ENCODE measurements around the gene UBE2J2. TPM values are rescaled to one million over a fixed set of nuclear protein-coding genes. Genes with fewer than 3 reads are reported as not detected.
A peak's percentile ranks its signal among the peaks of the same experiment; 100 is the strongest.

The UBE2J2 gene
- total RNA-seq, 6 experiments from 2014 or later, result 56.2 to 67.9 (median 61.1) TPM

DNA sequence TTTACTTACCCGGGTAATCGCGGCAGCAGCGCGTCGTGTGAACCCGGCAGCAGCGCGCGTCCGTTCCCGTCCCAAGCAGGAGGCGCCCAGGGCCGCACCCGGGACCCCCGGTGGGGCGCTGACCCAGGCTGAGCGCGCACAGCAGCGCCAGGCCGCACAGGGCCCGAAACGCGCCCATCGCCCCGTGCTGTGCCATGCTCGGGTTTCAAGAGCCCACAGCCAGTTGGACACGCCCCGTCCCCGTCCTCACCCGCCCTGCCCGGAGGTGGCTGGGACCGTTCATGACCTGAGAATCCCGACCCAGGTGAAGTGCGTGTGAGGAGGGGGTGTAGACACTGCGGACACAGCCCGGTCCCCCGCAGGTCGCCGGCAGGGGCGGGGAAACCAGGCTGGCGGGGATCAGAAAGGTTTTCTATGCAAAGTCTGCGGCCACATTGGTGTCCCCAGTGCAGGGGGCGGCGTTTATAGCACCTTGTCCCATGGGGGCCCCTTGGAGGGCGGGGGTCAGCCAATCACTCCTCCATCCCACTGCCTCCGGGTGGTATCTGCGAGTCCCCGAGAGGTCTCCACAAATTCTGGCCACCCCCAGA is 67.2 kb downstream of the UBE2J2 start, which contains the start of gene TNFRSF18:
Gene TNFRSF18, minus strand, starts transcription at position 217 of the 590 bp plus-strand sequence. Its CDS starts 21 bp downstream, at position 196.
- no peaks in the 10 kb centered on the region for H3K36me3 Mint-ChIP-seq (ENCODE audit: low read depth)
- no peaks in the 10 kb centered on the region for H3K9me3 Mint-ChIP-seq
- H3K27ac Mint-ChIP-seq, result no peak within 1 kb of the TSS
- H3K4me1 Mint-ChIP-seq (ENCODE audit: low read depth), result peaks cover 13% of the 10 kb centered on the region
- TF ChIP-seq, protein P1, sequence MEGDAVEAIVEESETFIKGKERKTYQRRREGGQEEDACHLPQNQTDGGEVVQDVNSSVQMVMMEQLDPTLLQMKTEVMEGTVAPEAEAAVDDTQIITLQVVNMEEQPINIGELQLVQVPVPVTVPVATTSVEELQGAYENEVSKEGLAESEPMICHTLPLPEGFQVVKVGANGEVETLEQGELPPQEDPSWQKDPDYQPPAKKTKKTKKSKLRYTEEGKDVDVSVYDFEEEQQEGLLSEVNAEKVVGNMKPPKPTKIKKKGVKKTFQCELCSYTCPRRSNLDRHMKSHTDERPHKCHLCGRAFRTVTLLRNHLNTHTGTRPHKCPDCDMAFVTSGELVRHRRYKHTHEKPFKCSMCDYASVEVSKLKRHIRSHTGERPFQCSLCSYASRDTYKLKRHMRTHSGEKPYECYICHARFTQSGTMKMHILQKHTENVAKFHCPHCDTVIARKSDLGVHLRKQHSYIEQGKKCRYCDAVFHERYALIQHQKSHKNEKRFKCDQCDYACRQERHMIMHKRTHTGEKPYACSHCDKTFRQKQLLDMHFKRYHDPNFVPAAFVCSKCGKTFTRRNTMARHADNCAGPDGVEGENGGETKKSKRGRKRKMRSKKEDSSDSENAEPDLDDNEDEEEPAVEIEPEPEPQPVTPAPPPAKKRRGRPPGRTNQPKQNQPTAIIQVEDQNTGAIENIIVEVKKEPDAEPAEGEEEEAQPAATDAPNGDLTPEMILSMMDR (IDR thresholded peaks at IDR 0.05), result no peak
- no peaks in the 10 kb centered on the region for H3K27me3 Mint-ChIP-seq (ENCODE audit: insufficient read depth)
- no peak for DNase-seq
- H3K4me3 Mint-ChIP-seq, result no peak within 1 kb of the TSS

DNA sequence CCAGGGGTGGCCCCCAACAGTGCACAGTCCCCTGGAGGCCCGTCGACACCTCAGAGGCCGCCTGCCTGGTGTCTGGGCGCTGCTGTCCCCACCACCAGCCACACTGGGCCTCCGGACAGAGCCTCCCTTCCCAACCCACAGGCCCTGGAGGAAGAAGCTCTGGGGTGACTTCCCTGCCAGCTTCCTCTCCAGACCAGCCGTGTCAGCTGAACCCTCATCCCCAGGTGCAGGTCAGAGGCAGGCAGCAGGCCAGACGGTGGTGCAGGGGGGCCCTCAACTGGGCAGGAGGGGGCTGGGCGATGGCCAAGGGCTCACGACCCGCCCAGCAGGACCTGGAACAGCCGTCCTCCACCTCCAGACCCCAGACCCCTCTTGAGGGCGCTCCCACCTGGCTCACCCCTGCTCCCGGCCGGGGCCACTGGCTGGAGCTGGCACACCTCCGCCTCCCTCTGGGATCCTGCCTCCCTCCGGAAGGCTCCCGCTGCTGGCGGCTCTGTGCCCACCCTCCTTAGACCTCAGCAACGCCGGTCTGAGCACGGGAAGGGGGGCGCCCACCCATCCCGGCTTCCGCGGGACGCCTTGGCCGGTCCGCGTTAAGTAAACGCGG is 67.8 kb downstream of the UBE2J2 start:
- peaks cover 13% of the 10 kb centered on the region for H3K4me1 Mint-ChIP-seq (ENCODE audit: low read depth)
- no peak overlapping the region for H3K27ac Mint-ChIP-seq
- no peaks in the 10 kb centered on the region for H3K36me3 Mint-ChIP-seq (ENCODE audit: low read depth)
- no peaks in the 10 kb centered on the region for H3K27me3 Mint-ChIP-seq (ENCODE audit: insufficient read depth)
- H3K9me3 Mint-ChIP-seq, result no peaks in the 10 kb centered on the region
- no peak overlapping the region for H3K4me3 Mint-ChIP-seq
- no peak for DNase-seq
- TF ChIP-seq, protein P1 (IDR thresholded peaks at IDR 0.05), result no peak

DNA sequence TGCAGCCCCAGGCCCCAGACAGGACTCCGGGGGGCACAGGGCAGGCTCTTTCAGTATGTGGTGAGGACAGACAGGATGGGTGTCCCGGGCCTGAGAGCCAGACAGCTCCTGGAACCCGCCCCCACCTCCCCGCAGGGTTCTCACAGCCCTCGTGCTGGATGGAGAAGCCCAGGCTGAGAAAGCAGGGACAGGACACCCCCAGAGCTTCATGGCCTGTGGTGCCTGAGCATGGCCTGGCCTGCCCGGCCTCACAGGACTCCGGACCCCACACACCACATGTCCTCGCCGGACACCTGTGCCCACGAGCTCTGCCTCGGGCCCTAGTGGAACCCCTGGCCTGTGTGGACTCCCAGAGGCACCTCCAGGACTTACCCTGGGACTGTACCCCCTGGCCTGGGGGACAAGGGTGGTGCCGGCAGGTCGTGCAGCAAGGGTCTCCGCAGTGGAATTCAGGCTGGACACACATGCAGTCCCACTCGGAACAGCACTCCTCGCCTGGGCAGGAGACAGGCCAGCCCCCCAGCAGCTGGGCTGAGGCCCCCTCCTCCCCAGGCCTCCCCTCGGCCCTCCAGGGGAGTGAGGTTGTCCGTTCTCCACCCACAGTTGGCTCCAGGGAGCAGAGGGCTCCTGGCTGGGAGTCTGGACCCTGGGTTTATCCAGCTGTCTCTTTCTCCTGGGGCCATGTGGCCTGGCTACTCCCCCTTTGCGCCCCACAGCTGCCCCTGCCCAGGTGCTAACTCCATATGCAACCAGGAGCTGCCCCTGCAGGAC is 68.5 kb downstream of the UBE2J2 start:
- H3K27ac Mint-ChIP-seq, result no peak overlapping the region
- no peaks in the 10 kb centered on the region for H3K27me3 Mint-ChIP-seq (ENCODE audit: insufficient read depth)
- H3K9me3 Mint-ChIP-seq, result no peaks in the 10 kb centered on the region
- H3K36me3 Mint-ChIP-seq (ENCODE audit: low read depth), result no peaks in the 10 kb centered on the region
- no peak overlapping the region for H3K4me3 Mint-ChIP-seq
- TF ChIP-seq, protein P1 (IDR thresholded peaks at IDR 0.05), result no peak
- no peak for DNase-seq
- peaks cover 13% of the 10 kb centered on the region for H3K4me1 Mint-ChIP-seq (ENCODE audit: low read depth)

DNA sequence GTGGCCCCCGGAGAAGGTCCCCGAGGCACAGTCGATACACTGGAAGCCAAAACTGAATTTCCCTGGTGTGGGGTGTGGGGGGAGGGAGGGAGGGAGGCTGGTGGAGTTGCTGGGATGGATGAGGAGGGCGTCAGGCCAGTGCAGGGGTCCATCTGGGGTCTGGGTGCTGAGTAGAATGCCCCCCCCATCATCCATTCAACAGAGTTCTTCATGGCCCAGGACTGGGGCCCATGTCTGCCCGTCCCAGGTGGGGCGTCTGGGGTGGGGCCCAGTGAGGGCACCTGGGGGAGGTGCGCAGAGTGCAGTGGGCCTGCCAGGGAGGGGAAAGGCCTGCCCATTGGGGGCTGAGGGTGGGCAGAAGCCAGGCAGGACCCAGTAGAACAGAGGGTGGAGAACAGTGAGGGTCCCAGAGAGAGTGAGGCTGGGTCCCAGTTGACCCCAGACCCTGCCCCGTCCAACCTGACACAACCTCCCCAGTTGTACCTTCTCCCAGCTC is 69.2 kb downstream of the UBE2J2 start:
- no peak overlapping the region for H3K4me3 Mint-ChIP-seq
- H3K27me3 Mint-ChIP-seq (ENCODE audit: insufficient read depth), result no peaks in the 10 kb centered on the region
- H3K36me3 Mint-ChIP-seq (ENCODE audit: low read depth), result no peaks in the 10 kb centered on the region
- no peak for DNase-seq
- H3K9me3 Mint-ChIP-seq, result no peaks in the 10 kb centered on the region
- TF ChIP-seq, protein P1 (IDR thresholded peaks at IDR 0.05), result no peak
- peaks cover 13% of the 10 kb centered on the region for H3K4me1 Mint-ChIP-seq (ENCODE audit: low read depth)
- H3K27ac Mint-ChIP-seq, result no peak overlapping the region

Small RNA genes lying within 50 kb of the gene (microRNA-seq; reads per million reads assigned to microRNA genes)
- gene MIR6726 (20.1 reads per million, percentile 26 among the genes with 10 or more reads in this experiment), gene MIR6727 (4.6 reads per million)

Other genes starting within 250 kb of the UBE2J2 start
- gene RNF223, start 199.5 kb downstream of the UBE2J2 start, total RNA-seq (2021; fragmentation: NEBNext Ultra II Directional; extraction: Animal tissue kit (Norgen Biotek cat#: 25700)), result not detected
- 10 to 100 TPM in 1 of 6 experiments, 1 to 10 TPM in 5; 8.7 to 10.3 (median 9.6) TPM for gene C1orf159, start 157.8 kb downstream of the UBE2J2 start, total RNA-seq (2021; fragmentation: NEBNext Ultra II Directional; extraction: Animal tissue kit (Norgen Biotek cat#: 25700))
- not detected for gene TTLL10, start 100.0 kb downstream of the UBE2J2 start, total RNA-seq (2021; fragmentation: NEBNext Ultra II Directional; extraction: Animal tissue kit (Norgen Biotek cat#: 25700))
- not detected for gene TNFRSF18, start 67.3 kb downstream of the UBE2J2 start, total RNA-seq (2021; fragmentation: NEBNext Ultra II Directional; extraction: Animal tissue kit (Norgen Biotek cat#: 25700))
- gene TNFRSF4, start 59.7 kb downstream of the UBE2J2 start, total RNA-seq (2021; fragmentation: NEBNext Ultra II Directional; extraction: Animal tissue kit (Norgen Biotek cat#: 25700)), result under 1 TPM in 1 of 6 experiments, not detected in 5; 0.17 TPM
- gene SDF4, start 41.9 kb downstream of the UBE2J2 start, total RNA-seq (2021; fragmentation: NEBNext Ultra II Directional; extraction: Animal tissue kit (Norgen Biotek cat#: 25700)), result 100 to 1,000 TPM; 182 to 231 (median 196) TPM
- 10 to 100 TPM; 24.5 to 35.7 (median 25.8) TPM for gene B3GALT6, start 41.6 kb downstream of the UBE2J2 start, total RNA-seq (2021; fragmentation: NEBNext Ultra II Directional; extraction: Animal tissue kit (Norgen Biotek cat#: 25700))
- gene C1QTNF12, start 27.1 kb downstream of the UBE2J2 start, total RNA-seq (2021; fragmentation: NEBNext Ultra II Directional; extraction: Animal tissue kit (Norgen Biotek cat#: 25700)), result 1 to 10 TPM in 3 of 6 experiments, under 1 TPM in 3; 0.31 to 1.7 (median 1.1) TPM
- 1 to 10 TPM; 1.4 to 3.0 (median 2.0) TPM for gene SCNN1D, start 6.6 kb upstream of the UBE2J2 start, total RNA-seq (2021; fragmentation: NEBNext Ultra II Directional; extraction: Animal tissue kit (Norgen Biotek cat#: 25700))
- gene ACAP3, start 34.1 kb upstream of the UBE2J2 start, total RNA-seq (2021; fragmentation: NEBNext Ultra II Directional; extraction: Animal tissue kit (Norgen Biotek cat#: 25700)), result 10 to 100 TPM; 39.4 to 50.8 (median 42.6) TPM
- gene PUSL1, start 34.7 kb upstream of the UBE2J2 start, total RNA-seq (2021; fragmentation: NEBNext Ultra II Directional; extraction: Animal tissue kit (Norgen Biotek cat#: 25700)), result 10 to 100 TPM; 23.5 to 28.7 (median 25.6) TPM
- 10 to 100 TPM; 65.6 to 78.3 (median 69.8) TPM for gene INTS11, start 50.8 kb upstream of the UBE2J2 start, total RNA-seq (2021; fragmentation: NEBNext Ultra II Directional; extraction: Animal tissue kit (Norgen Biotek cat#: 25700))
- 10 to 100 TPM; 24.6 to 31.5 (median 26.6) TPM for gene CPTP, start 50.9 kb upstream of the UBE2J2 start, total RNA-seq (2021; fragmentation: NEBNext Ultra II Directional; extraction: Animal tissue kit (Norgen Biotek cat#: 25700))
- under 1 TPM; 0.07 to 0.20 (median 0.13) TPM for gene TAS1R3, start 57.4 kb upstream of the UBE2J2 start, total RNA-seq (2021; fragmentation: NEBNext Ultra II Directional; extraction: Animal tissue kit (Norgen Biotek cat#: 25700))
- 10 to 100 TPM; 73.8 to 96.6 (median 74.5) TPM for gene DVL1, start 75.6 kb upstream of the UBE2J2 start, total RNA-seq (2021; fragmentation: NEBNext Ultra II Directional; extraction: Animal tissue kit (Norgen Biotek cat#: 25700))
- gene MXRA8, start 84.7 kb upstream of the UBE2J2 start, total RNA-seq (2021; fragmentation: NEBNext Ultra II Directional; extraction: Animal tissue kit (Norgen Biotek cat#: 25700)), result 100 to 1,000 TPM; 438 to 570 (median 524) TPM
- 100 to 1,000 TPM; 178 to 206 (median 196) TPM for gene AURKAIP1, start 101.4 kb upstream of the UBE2J2 start, total RNA-seq (2021; fragmentation: NEBNext Ultra II Directional; extraction: Animal tissue kit (Norgen Biotek cat#: 25700))
- 100 to 1,000 TPM in 5 of 6 experiments, 10 to 100 TPM in 1; 96.2 to 115 (median 104) TPM for gene CCNL2, start 125.5 kb upstream of the UBE2J2 start, total RNA-seq (2021; fragmentation: NEBNext Ultra II Directional; extraction: Animal tissue kit (Norgen Biotek cat#: 25700))
- 100 to 1,000 TPM; 131 to 154 (median 141) TPM for gene MRPL20, start 133.4 kb upstream of the UBE2J2 start, total RNA-seq (2021; fragmentation: NEBNext Ultra II Directional; extraction: Animal tissue kit (Norgen Biotek cat#: 25700))
- gene ANKRD65, start 147.4 kb upstream of the UBE2J2 start, total RNA-seq (2021; fragmentation: NEBNext Ultra II Directional; extraction: Animal tissue kit (Norgen Biotek cat#: 25700)), result under 1 TPM in 2 of 6 experiments, not detected in 4; 0.14 TPM
- gene VWA1, start 161.8 kb upstream of the UBE2J2 start, total RNA-seq (2021; fragmentation: NEBNext Ultra II Directional; extraction: Animal tissue kit (Norgen Biotek cat#: 25700)), result under 1 TPM in 5 of 6 experiments, not detected in 1; 0.12 to 0.33 (median 0.24) TPM
- gene ATAD3C, start 175.8 kb upstream of the UBE2J2 start, total RNA-seq (2021; fragmentation: NEBNext Ultra II Directional; extraction: Animal tissue kit (Norgen Biotek cat#: 25700)), result under 1 TPM in 1 of 6 experiments, not detected in 5; 0.09 TPM
- 10 to 100 TPM; 21.0 to 24.8 (median 23.0) TPM for gene ATAD3B, start 197.9 kb upstream of the UBE2J2 start, total RNA-seq (2021; fragmentation: NEBNext Ultra II Directional; extraction: Animal tissue kit (Norgen Biotek cat#: 25700))
- 10 to 100 TPM; 48.7 to 61.5 (median 54.0) TPM for gene ATAD3A, start 238.3 kb upstream of the UBE2J2 start, total RNA-seq (2021; fragmentation: NEBNext Ultra II Directional; extraction: Animal tissue kit (Norgen Biotek cat#: 25700))

All from HFFc6 (cell line).